ENCODE measurements around the gene ZNF35. TPM values are rescaled to one million over a fixed set of nuclear protein-coding genes. Genes with fewer than 3 reads are reported as not detected.

ZNF35 gene
- total RNA-seq, 2 experiments from 2014 or later = 0.52 to 0.59 TPM

DNA sequence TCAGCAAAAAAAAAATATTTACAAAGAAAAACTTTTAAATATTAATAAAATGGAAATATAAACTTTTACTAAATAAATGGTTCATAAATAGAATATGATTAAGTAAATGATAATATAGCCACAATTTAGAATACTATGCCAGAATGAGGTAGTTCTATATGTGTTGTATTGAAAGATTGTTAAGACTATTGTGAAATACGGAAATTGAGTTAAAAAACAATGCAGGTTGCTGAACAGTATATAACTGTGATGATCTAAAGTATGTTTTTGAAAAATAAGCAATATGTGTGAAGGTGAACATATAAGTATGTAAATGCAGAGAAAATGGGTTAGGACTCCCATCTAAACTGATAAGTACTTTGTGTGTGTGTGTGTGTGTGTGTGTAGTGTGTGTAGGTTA, 1.2 kb downstream of the ZNF35 start:
- Mint-ChIP-seq H3K4me1 (ENCODE audit: low read depth) (peaks cover 29% of the 10 kb centered on the region), H3K36me3 (ENCODE audit: low read depth) (peaks cover 85% of the 10 kb centered on the region), H3K27ac (no peak overlapping the region), H3K9me3 (peaks cover 18% of the 10 kb centered on the region), H3K27me3 (no peaks in the 10 kb centered on the region), H3K4me3 (no peak overlapping the region)
- ATAC-seq (ENCODE audit: poor library complexity) = no peak
- ChIA-PET CTCF (no interaction called here), POLR2A (no interaction called here)
- Histone ChIP-seq H3K27me3 (ENCODE audit: control insufficient read depth in 1 of 2, insufficient read depth in 2 of 2, low read length in 2 of 2) (no peaks in the 10 kb centered on the region), H3K4me1 (ENCODE audit: insufficient read depth, low read length) (peaks cover 9% of the 10 kb centered on the region), H3K4me3 (ENCODE audit: low read length) (no peak overlapping the region), H3K9me3 (ENCODE audit: control insufficient read depth in 1 of 2, insufficient read depth in 1 of 2, low read length in 2 of 2) (peaks cover 12 to 21% of the 10 kb centered on the region in 2 experiments), H3K36me3 (ENCODE audit: insufficient read depth, low read length) (peaks cover 11% of the 10 kb centered on the region), H3K27ac (ENCODE audit: low read depth in 1 of 2, low read length in 2 of 2) (no peak overlapping the region)
- no peak for DNase-seq
- intact Hi-C loops (cut with DNase I, micrococcal nuclease) = loop anchor here in 1 of 2 experiments (10.0 kb wide), 1 partner anchor 75 kb away; the partner anchor contains the start of gene ZNF501
- TF ChIP-seq, protein P1, sequence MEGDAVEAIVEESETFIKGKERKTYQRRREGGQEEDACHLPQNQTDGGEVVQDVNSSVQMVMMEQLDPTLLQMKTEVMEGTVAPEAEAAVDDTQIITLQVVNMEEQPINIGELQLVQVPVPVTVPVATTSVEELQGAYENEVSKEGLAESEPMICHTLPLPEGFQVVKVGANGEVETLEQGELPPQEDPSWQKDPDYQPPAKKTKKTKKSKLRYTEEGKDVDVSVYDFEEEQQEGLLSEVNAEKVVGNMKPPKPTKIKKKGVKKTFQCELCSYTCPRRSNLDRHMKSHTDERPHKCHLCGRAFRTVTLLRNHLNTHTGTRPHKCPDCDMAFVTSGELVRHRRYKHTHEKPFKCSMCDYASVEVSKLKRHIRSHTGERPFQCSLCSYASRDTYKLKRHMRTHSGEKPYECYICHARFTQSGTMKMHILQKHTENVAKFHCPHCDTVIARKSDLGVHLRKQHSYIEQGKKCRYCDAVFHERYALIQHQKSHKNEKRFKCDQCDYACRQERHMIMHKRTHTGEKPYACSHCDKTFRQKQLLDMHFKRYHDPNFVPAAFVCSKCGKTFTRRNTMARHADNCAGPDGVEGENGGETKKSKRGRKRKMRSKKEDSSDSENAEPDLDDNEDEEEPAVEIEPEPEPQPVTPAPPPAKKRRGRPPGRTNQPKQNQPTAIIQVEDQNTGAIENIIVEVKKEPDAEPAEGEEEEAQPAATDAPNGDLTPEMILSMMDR (IDR thresholded peaks at IDR 0.05) = no peak

GRCh38 chr3:44654039-44654438, 5.5 kb downstream of the ZNF35 start:
- Histone ChIP-seq H3K36me3 (ENCODE audit: insufficient read depth, low read length) (peaks cover 28% of the 10 kb centered on the region), H3K4me3 (ENCODE audit: low read length) (no peak overlapping the region), H3K27me3 (ENCODE audit: control insufficient read depth in 1 of 2, insufficient read depth in 2 of 2, low read length in 2 of 2) (no peaks in the 10 kb centered on the region), H3K9me3 (ENCODE audit: control insufficient read depth in 1 of 2, insufficient read depth in 1 of 2, low read length in 2 of 2) (peaks cover 12 to 17% of the 10 kb centered on the region in 2 experiments), H3K4me1 (ENCODE audit: insufficient read depth, low read length) (peaks cover under 1% of the 10 kb centered on the region), H3K27ac (ENCODE audit: low read depth in 1 of 2, low read length in 2 of 2) (no peak overlapping the region)
- ChIA-PET POLR2A (interaction anchor here (0.7 kb wide), 1 partner anchor 74 kb away, joined by 4 read pairs; no protein-coding TSS in a partner anchor), CTCF (no interaction called here)
- intact Hi-C loops (cut with DNase I, micrococcal nuclease) = no loop called here
- Mint-ChIP-seq H3K27ac (no peak overlapping the region), H3K36me3 (ENCODE audit: low read depth) (peaks cover 85% of the 10 kb centered on the region), H3K4me1 (ENCODE audit: low read depth) (peaks cover 4% of the 10 kb centered on the region), H3K27me3 (no peaks in the 10 kb centered on the region), H3K9me3 (peaks cover 23% of the 10 kb centered on the region), H3K4me3 (no peak overlapping the region)
- TF ChIP-seq, protein P1 (IDR thresholded peaks at IDR 0.05) = no peak
- no peak for DNase-seq
- ATAC-seq (ENCODE audit: poor library complexity) = no peak

DNA sequence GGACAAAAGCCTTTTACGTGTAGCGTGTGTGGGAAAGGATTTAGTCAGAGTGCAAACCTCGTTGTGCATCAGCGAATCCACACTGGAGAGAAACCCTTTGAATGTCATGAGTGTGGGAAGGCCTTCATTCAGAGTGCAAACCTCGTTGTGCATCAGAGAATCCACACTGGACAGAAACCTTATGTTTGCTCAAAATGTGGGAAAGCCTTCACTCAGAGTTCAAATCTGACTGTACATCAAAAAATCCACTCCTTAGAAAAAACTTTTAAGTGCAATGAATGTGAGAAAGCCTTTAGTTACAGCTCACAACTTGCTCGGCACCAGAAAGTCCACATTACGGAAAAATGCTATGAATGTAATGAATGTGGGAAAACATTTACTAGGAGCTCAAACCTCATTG, 10.5 kb downstream of the ZNF35 start:
- TF ChIP-seq, protein P1 (IDR thresholded peaks at IDR 0.05) = no peak
- H3K9me3 ChIP-seq (ENCODE audit: control insufficient read depth in 1 of 2, insufficient read depth in 1 of 2, low read length in 2 of 2) = peaks cover 27 to 35% of the 10 kb centered on the region in 2 experiments
- H3K9me3 Mint-ChIP-seq = peaks cover 25% of the 10 kb centered on the region
- ATAC-seq (ENCODE audit: poor library complexity) (no peak), DNase-seq (no peak)
- H3K4me1 Mint-ChIP-seq (ENCODE audit: low read depth) = no peaks in the 10 kb centered on the region
- H3K36me3 Mint-ChIP-seq (ENCODE audit: low read depth) = peaks cover 84% of the 10 kb centered on the region
- H3K27ac Mint-ChIP-seq = no peak overlapping the region
- no peak overlapping the region for H3K4me3 Mint-ChIP-seq
- CTCF ChIA-PET = interaction anchor here (1.0 kb wide), 1 partner anchor 26 kb away, joined by 3 read pairs; no protein-coding TSS in a partner anchor
- no peak overlapping the region for H3K27ac ChIP-seq (ENCODE audit: low read depth in 1 of 2, low read length in 2 of 2)
- H3K4me1 ChIP-seq (ENCODE audit: insufficient read depth, low read length) = no peaks in the 10 kb centered on the region
- intact Hi-C loops (cut with DNase I, micrococcal nuclease) = no loop called here
- no peak overlapping the region for H3K4me3 ChIP-seq (ENCODE audit: low read length)
- H3K36me3 ChIP-seq (ENCODE audit: insufficient read depth, low read length) = peaks cover 19% of the 10 kb centered on the region
- H3K27me3 ChIP-seq (ENCODE audit: control insufficient read depth in 1 of 2, insufficient read depth in 2 of 2, low read length in 2 of 2) = no peaks in the 10 kb centered on the region
- POLR2A ChIA-PET = no interaction called here
- H3K27me3 Mint-ChIP-seq = no peaks in the 10 kb centered on the region

All from CD4-positive, alpha-beta T cell (primary cell).